A549 (cell line): ENCODE data around the gene DAB2.

Experiments used
- CHD2 ChIP-seq: fragments of 150-350 bp; IDR thresholded peaks from 2 replicates; pipeline ENCODE4 v1.6.1; 2014; ENCODE audit warnings: low read length; ENCODE audit not compliant: partially characterized antibody
- MAFK ChIP-seq: fragments of 450-650 bp; IDR thresholded peaks from 2 replicates; pipeline ENCODE4 v1.6.1; 2014; ENCODE audit not compliant: partially characterized antibody
- POLR2A ChIP-seq: IDR thresholded peaks from 2 replicates; pipeline ENCODE4 v1.6.1; 2012; ENCODE audit warnings: mild to moderate bottlenecking, low read length
- REST ChIP-seq: fragments of 200-600 bp; sonication (generic); IDR thresholded peaks from 2 replicates; pipeline ENCODE4 v1.6.1; 2016; ENCODE audit warnings: antibody characterized with exemption, mild to moderate bottlenecking, moderate library complexity

GRCh38 chr5:39450487-39450886 is 25.7 kb upstream of the DAB2 start:
- no peak for TF ChIP-seq MAFK
- no peak for TF ChIP-seq POLR2A
- TF ChIP-seq REST = no peak
- TF ChIP-seq CHD2 = no peak
